Mesenchymal stem cell (in vitro differentiated cells and primary cell): Measurements from ENCODE around the gene SRRM1.

Experiments used
- DNase-seq: peaks from one replicate; pipeline ENCODE4 v3.0.0-alpha.2; 2013
- H2AFZ ChIP-seq: one replicate; pipeline ENCODE4 v1.6.1; 2013; ENCODE audit warnings: low read depth, mild to moderate bottlenecking, control low read depth, inconsistent platforms, low read length, moderate library complexity
- H2AK5ac ChIP-seq: 2 replicates; pipeline ENCODE4 v1.6.1; 2013; ENCODE audit warnings: low read length, moderate library complexity, mild to moderate bottlenecking, inconsistent platforms; ENCODE audit not compliant: severe bottlenecking
- H2BK120ac ChIP-seq: one replicate; pipeline ENCODE4 v1.6.1; 2013; ENCODE audit warnings: low read depth, mild to moderate bottlenecking, inconsistent platforms, low read length, moderate library complexity
- H2BK12ac ChIP-seq, 2 experiments: one replicate each; pipeline ENCODE4 v1.6.1; 2013; ENCODE audit warnings: inconsistent platforms in 2 of 2, low read length in 2 of 2, mild to moderate bottlenecking in 2 of 2, moderate library complexity in 2 of 2, control low read depth in 1 of 2
- H2BK15ac ChIP-seq: one replicate; pipeline ENCODE4 v1.6.1; 2013; ENCODE audit warnings: mild to moderate bottlenecking, low read depth, inconsistent platforms; ENCODE audit not compliant: poor library complexity, severe bottlenecking
- H2BK5ac ChIP-seq: 2 replicates; pipeline ENCODE4 v1.6.1; 2013; ENCODE audit warnings: low read depth, mild to moderate bottlenecking, low read length, control low read depth, inconsistent platforms; ENCODE audit not compliant: poor library complexity, severe bottlenecking
- H3K14ac ChIP-seq, 2 experiments: one replicate each; pipeline ENCODE4 v1.6.1; 2013; ENCODE audit warnings: inconsistent platforms in 2 of 2, low read length in 2 of 2, control low read depth in 1 of 2, mild to moderate bottlenecking in 1 of 2, moderate library complexity in 1 of 2
- H3K18ac ChIP-seq, 2 experiments: one replicate each; pipeline ENCODE4 v1.6.1; 2013; ENCODE audit warnings: inconsistent platforms in 2 of 2, low read length in 2 of 2, control low read depth in 1 of 2, low read depth in 1 of 2, mild to moderate bottlenecking in 1 of 2
- H3K23ac ChIP-seq, 2 experiments: one replicate each; pipeline ENCODE4 v1.6.1; 2013; ENCODE audit warnings: inconsistent platforms in 2 of 2, low read length in 2 of 2, mild to moderate bottlenecking in 2 of 2, moderate library complexity in 2 of 2, control low read depth in 1 of 2
- H3K27ac ChIP-seq: 2 replicates; pipeline ENCODE4 v1.5.1; 2013; ENCODE audit warnings: mild to moderate bottlenecking, moderate library complexity, low read length, control low read depth, inconsistent platforms; ENCODE audit not compliant: poor library complexity, severe bottlenecking
- H3K27me3 ChIP-seq, 2 experiments: 2 replicates each; pipeline versions ENCODE4 v1.6.1 to v1.7.0; 2013; ENCODE audit warnings: low read length in 2 of 2, mild to moderate bottlenecking in 2 of 2, moderate library complexity in 2 of 2, control low read depth in 1 of 2, inconsistent platforms in 1 of 2; ENCODE audit not compliant: control insufficient read depth in 1 of 2, insufficient read depth in 1 of 2
- H3K36me3 ChIP-seq, 2 experiments: 2 replicates each; pipeline versions ENCODE4 v1.6.1 to v1.7.0; 2013; ENCODE audit warnings: low read length in 2 of 2, control low read depth in 1 of 2, inconsistent platforms in 1 of 2, low read depth in 1 of 2, mild to moderate bottlenecking in 1 of 2; ENCODE audit not compliant: insufficient read depth in 2 of 2, control insufficient read depth in 1 of 2
- H3K4ac ChIP-seq, 2 experiments: one replicate each; pipeline ENCODE4 v1.6.1; 2013; ENCODE audit warnings: inconsistent platforms in 2 of 2, low read length in 2 of 2, mild to moderate bottlenecking in 2 of 2, moderate library complexity in 2 of 2, control low read depth in 1 of 2, low read depth in 1 of 2
- H3K4me1 ChIP-seq: 2 replicates; pipeline ENCODE4 v1.6.1; 2013; ENCODE audit warnings: low read depth, low read length, control low read depth; ENCODE audit not compliant: control insufficient read depth, insufficient read depth
- H3K4me2 ChIP-seq: 2 replicates; pipeline ENCODE4 v1.6.1; 2013; ENCODE audit warnings: low read length, mild to moderate bottlenecking, inconsistent platforms; ENCODE audit not compliant: poor library complexity, severe bottlenecking
- H3K4me3 ChIP-seq, 2 experiments: 2 replicates each; pipeline versions ENCODE4 v1.5.1 to v1.7.0; 2013; ENCODE audit warnings: low read length in 2 of 2, mild to moderate bottlenecking in 2 of 2, control low read depth in 1 of 2, low read depth in 1 of 2; ENCODE audit not compliant: insufficient read depth in 1 of 2
- H3K79me1 ChIP-seq: replicated peaks from 2 replicates; pipeline ENCODE4 v1.6.1; 2013; ENCODE audit warnings: mild to moderate bottlenecking, control low read depth, low read length, inconsistent platforms; ENCODE audit not compliant: poor library complexity, severe bottlenecking
- H3K9ac ChIP-seq: 2 replicates; pipeline ENCODE4 v1.7.0; 2013; ENCODE audit warnings: mild to moderate bottlenecking, low read length, moderate library complexity
- H3K9me3 ChIP-seq: 2 replicates; pipeline ENCODE4 v1.7.0; 2013; ENCODE audit warnings: mild to moderate bottlenecking, low read length; ENCODE audit not compliant: control insufficient read depth
- H4K8ac ChIP-seq: one replicate; pipeline ENCODE4 v1.6.1; 2013; ENCODE audit warnings: inconsistent platforms, mild to moderate bottlenecking, low read length, moderate library complexity
- H4K91ac ChIP-seq: one replicate; pipeline ENCODE4 v1.6.1; 2013; ENCODE audit warnings: mild to moderate bottlenecking, low read length, inconsistent platforms
- WGBS: methylation state at CpG from one replicate; pipeline ENCODE4 v1.1.7; 2013; ENCODE audit warnings: mixed read lengths; 5-methylcytosine and 5-hydroxymethylcytosine counted together

The SRRM1 gene

DNA sequence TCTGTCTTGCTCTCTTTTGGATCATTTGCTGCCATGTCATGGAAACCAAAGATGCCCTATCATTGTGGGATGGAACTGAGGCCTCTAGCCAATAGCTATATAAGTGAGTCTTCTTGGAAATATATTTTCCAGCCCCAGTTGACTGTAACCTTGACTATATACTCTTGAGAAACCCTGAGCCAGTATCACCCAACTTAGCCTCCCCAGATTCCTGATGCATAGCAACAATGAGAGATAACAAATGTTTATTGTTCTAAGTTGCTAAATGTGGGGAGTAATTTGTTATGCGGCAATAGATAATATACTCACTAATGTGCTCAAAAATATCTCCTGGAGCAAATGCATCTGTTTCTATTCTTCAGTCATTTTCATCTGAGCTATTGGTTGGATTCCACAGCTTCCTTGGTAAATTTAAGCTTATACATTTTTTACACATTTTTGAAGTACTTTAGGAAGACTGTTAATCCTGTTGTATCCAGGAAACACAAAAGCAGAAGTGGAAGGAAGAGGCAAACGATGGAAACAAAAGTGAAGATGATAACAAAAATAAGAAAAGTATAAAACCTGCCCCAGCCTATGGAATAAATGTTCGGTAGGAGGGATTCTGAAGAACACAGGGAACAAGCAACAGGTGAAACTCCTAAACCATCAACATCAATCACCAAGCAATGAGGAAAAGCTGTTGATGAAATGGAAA, 6.3 kb upstream of the SRRM1 start:
- no peak overlapping the region for H4K91ac ChIP-seq
- H3K4ac ChIP-seq = no peak overlapping the region
- no peak overlapping the region for H3K18ac ChIP-seq
- H3K27ac ChIP-seq = no peak overlapping the region
- peaks cover 5% of the 10 kb centered on the region for H3K79me1 ChIP-seq
- no peak overlapping the region for H4K8ac ChIP-seq
- no peak overlapping the region for H2BK12ac ChIP-seq
- no peak overlapping the region for H3K14ac ChIP-seq
- no peak overlapping the region for H3K4me3 ChIP-seq
- H3K36me3 ChIP-seq = no peaks in the 10 kb centered on the region
- H2AFZ ChIP-seq = no peak overlapping the region
- H3K4me1 ChIP-seq = peaks cover 6% of the 10 kb centered on the region
- H2BK5ac ChIP-seq = no peak overlapping the region
- no peak for DNase-seq
- no peak overlapping the region for H3K23ac ChIP-seq
- H3K4me2 ChIP-seq = no peak overlapping the region
- H2BK15ac ChIP-seq = no peak overlapping the region
- H3K27me3 ChIP-seq = peaks cover 14 to 23% of the 10 kb centered on the region in 2 experiments
- H3K9ac ChIP-seq = peak overlapping the region; percentile 2
- no peak overlapping the region for H2BK120ac ChIP-seq
- no peak overlapping the region for H2AK5ac ChIP-seq
- no CpG with 5 or more reads among the region's 3 CpGs for WGBS
- no peaks in the 10 kb centered on the region for H3K9me3 ChIP-seq

DNA sequence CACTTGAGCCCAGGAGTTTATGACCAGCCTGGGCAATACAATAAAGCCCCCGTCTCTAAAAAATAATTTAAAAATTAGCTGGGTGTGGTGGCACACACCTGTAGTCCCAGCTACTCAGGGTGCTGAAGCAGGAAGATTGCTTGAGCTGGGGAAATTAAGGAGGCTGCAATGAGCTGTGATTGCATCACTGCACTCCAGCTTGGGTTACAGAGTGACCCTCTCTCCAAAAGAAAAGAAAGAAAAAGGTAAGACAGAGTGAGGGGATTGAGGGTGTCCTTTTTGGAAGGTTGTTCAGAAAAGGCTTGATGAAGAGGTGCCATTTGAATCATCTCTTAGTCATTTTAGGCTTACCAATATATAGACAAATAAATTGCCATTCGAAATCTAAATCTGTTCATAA, 4.0 kb upstream of the SRRM1 start:
- Histone ChIP-seq H2BK5ac (no peak overlapping the region), H4K91ac (no peak overlapping the region), H2BK120ac (no peak overlapping the region), H2BK15ac (no peak overlapping the region), H3K9me3 (no peaks in the 10 kb centered on the region), H3K27me3 (peaks cover 14 to 17% of the 10 kb centered on the region in 2 experiments), H3K14ac (no peak overlapping the region), H2AK5ac (no peak overlapping the region), H3K4me3 (no peak overlapping the region), H3K9ac (no peak overlapping the region), H3K23ac (no peak overlapping the region), H4K8ac (no peak overlapping the region), H3K4me2 (no peak overlapping the region), H3K4ac (no peak overlapping the region), H3K27ac (no peak overlapping the region), H3K18ac (no peak overlapping the region), H3K79me1 (peaks cover 5% of the 10 kb centered on the region), H2BK12ac (no peak overlapping the region), H2AFZ (no peak overlapping the region), H3K36me3 (no peaks in the 10 kb centered on the region), H3K4me1 (peaks cover 8% of the 10 kb centered on the region)
- DNase-seq = no peak
- WGBS = 100% methylated on average over 2 of the region's 2 CpGs

DNA sequence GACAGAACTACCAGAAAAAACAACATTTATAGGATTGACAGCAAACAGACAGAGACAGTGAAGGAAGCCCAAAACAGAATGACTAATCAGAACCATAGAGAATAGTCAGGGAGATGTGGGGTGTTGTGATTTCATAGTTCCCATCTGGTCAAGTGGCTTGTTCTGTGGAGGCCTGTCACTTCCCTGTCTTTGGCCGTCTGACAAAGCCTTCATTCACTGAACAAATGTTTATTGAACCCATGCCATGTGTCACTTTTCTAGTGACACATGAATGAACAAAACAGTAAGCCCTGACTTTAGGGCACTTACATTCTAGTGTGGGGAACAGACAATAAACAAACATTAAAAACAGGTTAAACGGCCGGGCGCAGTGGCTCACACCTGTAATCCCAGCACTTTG, 3.2 kb upstream of the SRRM1 start:
- no peak overlapping the region for H3K4me2 ChIP-seq
- DNase-seq = no peak
- no peak overlapping the region for H2AK5ac ChIP-seq
- H3K23ac ChIP-seq = no peak overlapping the region
- no peak overlapping the region for H2BK120ac ChIP-seq
- H3K9ac ChIP-seq = peak overlapping the region; percentile 1
- H3K36me3 ChIP-seq = peaks cover 0 to under 1% of the 10 kb centered on the region in 2 experiments
- peaks cover 8% of the 10 kb centered on the region for H3K4me1 ChIP-seq
- H4K91ac ChIP-seq = no peak overlapping the region
- no peak overlapping the region for H2BK5ac ChIP-seq
- peaks cover 14 to 17% of the 10 kb centered on the region in 2 experiments for H3K27me3 ChIP-seq
- no peak overlapping the region for H3K14ac ChIP-seq
- H3K4me3 ChIP-seq = no peak overlapping the region
- no peak overlapping the region for H4K8ac ChIP-seq
- H2BK12ac ChIP-seq = no peak overlapping the region
- H3K9me3 ChIP-seq = no peaks in the 10 kb centered on the region
- WGBS = 76% methylated on average over 4 of the region's 4 CpGs
- peaks cover 5% of the 10 kb centered on the region for H3K79me1 ChIP-seq
- no peak overlapping the region for H3K4ac ChIP-seq
- H2AFZ ChIP-seq = no peak overlapping the region
- H2BK15ac ChIP-seq = no peak overlapping the region
- no peak overlapping the region for H3K27ac ChIP-seq
- H3K18ac ChIP-seq = no peak overlapping the region

DNA sequence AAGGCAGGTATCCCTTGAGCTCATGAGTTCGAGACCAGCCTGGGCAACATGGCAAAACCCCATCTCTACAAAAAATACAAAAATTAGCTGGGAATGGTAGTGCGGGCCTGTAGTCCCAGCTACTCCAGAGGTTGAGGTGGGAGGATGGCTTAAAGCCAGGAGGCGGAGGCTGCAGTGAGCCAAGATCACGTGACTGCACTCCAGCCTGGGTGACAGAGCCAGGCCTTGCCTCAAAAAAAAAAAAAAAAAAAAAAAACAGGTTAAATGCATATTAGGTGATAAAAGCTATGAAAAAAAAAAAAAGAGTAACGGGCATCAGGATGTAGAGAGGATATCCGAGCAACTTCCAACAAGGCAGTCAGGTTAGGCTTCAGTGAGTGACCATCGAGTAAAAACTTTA, 2.8 kb upstream of the SRRM1 start:
- DNase-seq = no peak
- Histone ChIP-seq H3K36me3 (peaks cover 0 to 4% of the 10 kb centered on the region in 2 experiments), H3K4me1 (peaks cover 8% of the 10 kb centered on the region), H3K23ac (no peak overlapping the region), H2BK120ac (no peak overlapping the region), H3K9ac (no peak overlapping the region), H2BK5ac (no peak overlapping the region), H3K9me3 (no peaks in the 10 kb centered on the region), H4K91ac (no peak overlapping the region), H3K4ac (no peak overlapping the region), H3K14ac (no peak overlapping the region), H4K8ac (no peak overlapping the region), H2AFZ (no peak overlapping the region), H2AK5ac (no peak overlapping the region), H3K18ac (no peak overlapping the region), H3K27ac (no peak overlapping the region), H3K4me2 (no peak overlapping the region), H2BK15ac (no peak overlapping the region), H3K4me3 (no peak overlapping the region), H3K27me3 (peaks cover 14 to 17% of the 10 kb centered on the region in 2 experiments), H3K79me1 (peaks cover 5% of the 10 kb centered on the region), H2BK12ac (no peak overlapping the region)
- WGBS = 84% methylated on average over 6 of the region's 7 CpGs
